IMR-90 (cell line): ENCODE data around the gene NBEAL1. TPM values are rescaled to one million over a fixed set of nuclear protein-coding genes. Genes with fewer than 3 reads are reported as not detected.

Experiments
- ATAC-seq: fragments of 200-7000 bp; cut with Tn5 transposase; 2 replicates; pipeline ENCODE4 v1.9.1; 2020; ENCODE audit warnings: low read depth, mild to moderate bottlenecking, moderate library complexity
- BruUV-seq: library from RNA; stranded (reverse); fragments of 400-500 nt; replicated peaks from 2 replicates; lab custom pipeline; 2021; lab: Mats Ljungman, UMichigan
- CTCF ChIA-PET: fragments of 300-600 bp; formaldehyde crosslinking; extraction: SDS; loops from one replicate; lab custom pipeline; 2021; ENCODE audit warnings: antibody characterized with exemption; lab: Yijun Ruan, JAX
- POLR2A ChIA-PET: fragments of 300-600 bp; sonication (Branson Sonifier 250); formaldehyde crosslinking; loops from one replicate; lab custom pipeline; 2022; ENCODE audit warnings: antibody characterized with exemption; ENCODE audit not compliant: unreplicated experiment; lab: Charles Lee
- DNase-seq: peaks from one replicate; pipeline ENCODE4 v3.0.0; 2013
- H2AFZ ChIP-seq: replicated peaks from 2 replicates; pipeline ENCODE3; 2013; ENCODE audit warnings: low read length, mild to moderate bottlenecking; ENCODE audit not compliant: poor library complexity
- H2AK5ac ChIP-seq: 2 replicates; pipeline ENCODE4 v1.6.1; 2013; ENCODE audit warnings: low read depth, low read length, inconsistent platforms
- H2AK9ac ChIP-seq: replicated peaks from 2 replicates; pipeline ENCODE3; 2013; ENCODE audit warnings: mild to moderate bottlenecking, low read depth, low read length, moderate library complexity; ENCODE audit not compliant: poor library complexity
- H2BK120ac ChIP-seq: 2 replicates; pipeline ENCODE4 v1.6.1; 2013; ENCODE audit warnings: low read depth, low read length, inconsistent platforms
- H2BK15ac ChIP-seq: 3 replicates; pipeline ENCODE4 v1.6.1; 2013; ENCODE audit warnings: low read depth, low read length, inconsistent platforms
- H2BK20ac ChIP-seq: 2 replicates; pipeline ENCODE4 v1.6.1; 2013; ENCODE audit warnings: low read depth, mild to moderate bottlenecking, inconsistent platforms, low read length, moderate library complexity
- H2BK5ac ChIP-seq: 2 replicates; pipeline ENCODE4 v1.6.1; 2013; ENCODE audit warnings: mild to moderate bottlenecking, low read depth, low read length, inconsistent platforms; ENCODE audit not compliant: poor library complexity, severe bottlenecking
- H3K14ac ChIP-seq: replicated peaks from 2 replicates; pipeline ENCODE4 v1.6.1; 2013; ENCODE audit warnings: low read depth, low read length, inconsistent platforms
- H3K18ac ChIP-seq: 2 replicates; pipeline ENCODE4 v1.6.1; 2013; ENCODE audit warnings: low read depth, low read length, control low read depth
- H3K23ac ChIP-seq: 2 replicates; pipeline ENCODE4 v1.6.1; 2013; ENCODE audit warnings: low read depth, low read length, inconsistent platforms
- H3K27ac ChIP-seq: 2 replicates; pipeline ENCODE4 v1.5.1; 2013; ENCODE audit warnings: mild to moderate bottlenecking, control low read depth, low read length; ENCODE audit not compliant: insufficient read depth
- H3K27me3 ChIP-seq: 2 replicates; pipeline ENCODE4 v1.6.1; 2013; ENCODE audit warnings: low read length; ENCODE audit not compliant: control insufficient read depth, insufficient read depth
- H3K36me3 ChIP-seq: 2 replicates; pipeline ENCODE4 v1.6.1; 2013; ENCODE audit warnings: low read length, mixed read lengths; ENCODE audit not compliant: control insufficient read depth, insufficient read depth
- H3K4ac ChIP-seq: 2 replicates; pipeline ENCODE4 v1.6.1; 2013; ENCODE audit warnings: low read depth, low read length, inconsistent platforms
- H3K4me1 ChIP-seq: 2 replicates; pipeline ENCODE4 v1.6.1; 2013; ENCODE audit warnings: low read length, mixed read lengths; ENCODE audit not compliant: control insufficient read depth, insufficient read depth
- H3K4me2 ChIP-seq: 2 replicates; pipeline ENCODE4 v1.6.1; 2013; ENCODE audit warnings: low read depth, mild to moderate bottlenecking, control low read depth, low read length, moderate library complexity
- H3K4me3 ChIP-seq: 2 replicates; pipeline ENCODE4 v1.5.1; 2013; ENCODE audit warnings: low read depth, mild to moderate bottlenecking, control low read depth, low read length, moderate library complexity; ENCODE audit not compliant: insufficient read depth
- H3K56ac ChIP-seq: 2 replicates; pipeline ENCODE4 v1.6.1; 2013; ENCODE audit warnings: low read length, inconsistent platforms; ENCODE audit not compliant: insufficient read depth; ENCODE audit errors: extremely low read depth
- H3K79me1 ChIP-seq, 2 experiments: 2 replicates each; pipeline ENCODE4 v1.6.1; 2013; ENCODE audit warnings: low read length in 2 of 2, inconsistent platforms in 1 of 2, low read depth in 1 of 2
- H3K9ac ChIP-seq: 2 replicates; pipeline ENCODE4 v1.6.1; 2013; ENCODE audit warnings: low read depth, low read length, control low read depth
- H3K9me1 ChIP-seq: 2 replicates; pipeline ENCODE4 v1.6.1; 2013; ENCODE audit warnings: low read length, inconsistent platforms; ENCODE audit not compliant: insufficient read depth
- H3K9me3 ChIP-seq: 2 replicates; pipeline ENCODE4 v1.6.1; 2013; ENCODE audit warnings: low read length; ENCODE audit not compliant: control insufficient read depth, insufficient read depth
- H4K20me1 ChIP-seq: 2 replicates; pipeline ENCODE4 v1.6.1; 2013; ENCODE audit warnings: low read length, inconsistent platforms; ENCODE audit not compliant: insufficient read depth
- H4K5ac ChIP-seq: 2 replicates; pipeline ENCODE4 v1.6.1; 2013; ENCODE audit warnings: mild to moderate bottlenecking, low read depth, low read length, control low read depth
- H4K8ac ChIP-seq, 2 experiments: 2 replicates each; pipeline ENCODE4 v1.6.1; 2013; ENCODE audit warnings: low read depth in 2 of 2, low read length in 2 of 2, control low read depth in 1 of 2, inconsistent platforms in 1 of 2
- H4K91ac ChIP-seq: 2 replicates; pipeline ENCODE4 v1.6.1; 2013; ENCODE audit warnings: low read depth, low read length, inconsistent platforms; ENCODE audit not compliant: insufficient read depth
- BHLHE40 ChIP-seq: fragments of 150-350 bp; IDR thresholded peaks from 2 replicates; pipeline ENCODE4 v1.6.1; 2016; ENCODE audit warnings: mild to moderate bottlenecking, low read depth, low read length
- CHD1 ChIP-seq: IDR thresholded peaks from 2 replicates; pipeline ENCODE4 v1.6.1; 2012; ENCODE audit warnings: low read depth, low read length, improper control_type of control experiment
- MAZ ChIP-seq: IDR thresholded peaks from 2 replicates; pipeline ENCODE4 v1.6.1; 2012; ENCODE audit warnings: low read depth, mild to moderate bottlenecking, low read length, improper control_type of control experiment, moderate library complexity, borderline replicate concordance
- MXI1 ChIP-seq: IDR thresholded peaks from 2 replicates; pipeline ENCODE4 v1.6.1; 2012; ENCODE audit warnings: low read depth, mild to moderate bottlenecking, low read length, moderate library complexity, borderline replicate concordance
- NFE2L2 ChIP-seq: fragments of 150-350 bp; IDR thresholded peaks from 2 replicates; pipeline ENCODE4 v1.6.1; 2016; ENCODE audit warnings: low read depth, mild to moderate bottlenecking, low read length
- SMC3 ChIP-seq: fragments of 150-350 bp; IDR thresholded peaks from 2 replicates; pipeline ENCODE4 v1.6.1; 2016; ENCODE audit warnings: low read depth, mild to moderate bottlenecking, antibody characterized with exemption, low read length, moderate library complexity
- WGBS, 2 experiments: methylation state at CpG; one replicate each; pipeline versions ENCODE4 v1.1.5 to v1.1.7; 2013; ENCODE audit warnings: missing lambda C conversion rate in 2 of 2; ENCODE audit not compliant: insufficient read length in 1 of 2; ENCODE audit errors: extremely low coverage in 2 of 2; 5-methylcytosine and 5-hydroxymethylcytosine counted together
- dilution Hi-C: fragments of 300-500 bp; cut with HindIII; formaldehyde crosslinking; loops from one replicate; pipeline ENCODE4 v1.14.3; 2018; ENCODE audit warnings: low sequenced_read_pairs; ENCODE audit not compliant: unreplicated experiment
- in situ Hi-C: fragments of 300-500 bp; cut with MboI; formaldehyde crosslinking; loops from 3 replicates; pipeline ENCODE4 v1.14.3; 2019; ENCODE audit warnings: low sequenced_read_pairs, inconsistent platforms, mixed read lengths
- intact Hi-C: fragments of 100-400 bp; cut with micrococcal nuclease; formaldehyde crosslinking; loops from 2 replicates; pipeline ENCODE4 v1.10.0; 2022
- polyA plus RNA-seq, 3 experiments: library from polyadenylated mRNA; depleted of rRNA; stranded (reverse); fragments of >200 nt; gene quantifications; 2 replicates each; pipeline ENCODE4 v1.2.3, GENCODE V29; 2012; ENCODE audit warnings: low replicate concordance in 1 of 3
- total RNA-seq: library from RNA; depleted of rRNA; stranded (reverse); fragments of >200 nt; gene quantifications from 2 replicates; pipeline ENCODE4 v1.2.3, GENCODE V29; 2012
- TF ChIP-seq, protein P1 (sequence below): conservative IDR thresholded peaks from 2 replicates; pipeline ENCODE4 v1.5.1; 2012; ENCODE audit warnings: mild to moderate bottlenecking, low read depth, low read length, improper control_type of control experiment

NBEAL1 gene
- total and polyA plus RNA-seq, 2 of the 4 experiments (the other 2 are of a cell fraction): 6.4 to 38.0 TPM

DNA sequence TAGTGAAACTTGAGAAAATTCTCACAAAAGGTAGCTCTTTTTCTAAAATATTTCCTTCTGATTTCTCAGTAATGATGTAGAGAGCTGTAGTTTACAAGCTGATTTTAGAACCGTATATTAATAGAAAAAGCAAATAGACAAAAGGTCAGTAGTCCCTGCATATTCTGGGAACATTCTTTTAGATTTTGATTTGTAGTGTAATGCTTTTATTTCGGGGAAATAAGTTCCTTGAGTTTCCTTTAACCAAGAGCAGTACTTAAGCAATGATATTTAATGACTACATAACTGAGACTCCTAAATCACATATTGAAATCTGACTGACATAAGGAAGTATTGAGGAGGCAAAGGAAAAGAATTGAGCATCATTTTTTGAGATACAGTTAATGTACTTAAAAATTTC is 22.4 kb downstream of the NBEAL1 start:
- H3K9ac ChIP-seq: no peak overlapping the region
- H2BK5ac ChIP-seq: no peak overlapping the region
- no peaks in the 10 kb centered on the region; the same call in none of the 2 replicates for H4K20me1 ChIP-seq
- dilution Hi-C loops: no loop called here
- H3K36me3 ChIP-seq: peaks cover 4% of the 10 kb centered on the region
- TF ChIP-seq, protein P1, sequence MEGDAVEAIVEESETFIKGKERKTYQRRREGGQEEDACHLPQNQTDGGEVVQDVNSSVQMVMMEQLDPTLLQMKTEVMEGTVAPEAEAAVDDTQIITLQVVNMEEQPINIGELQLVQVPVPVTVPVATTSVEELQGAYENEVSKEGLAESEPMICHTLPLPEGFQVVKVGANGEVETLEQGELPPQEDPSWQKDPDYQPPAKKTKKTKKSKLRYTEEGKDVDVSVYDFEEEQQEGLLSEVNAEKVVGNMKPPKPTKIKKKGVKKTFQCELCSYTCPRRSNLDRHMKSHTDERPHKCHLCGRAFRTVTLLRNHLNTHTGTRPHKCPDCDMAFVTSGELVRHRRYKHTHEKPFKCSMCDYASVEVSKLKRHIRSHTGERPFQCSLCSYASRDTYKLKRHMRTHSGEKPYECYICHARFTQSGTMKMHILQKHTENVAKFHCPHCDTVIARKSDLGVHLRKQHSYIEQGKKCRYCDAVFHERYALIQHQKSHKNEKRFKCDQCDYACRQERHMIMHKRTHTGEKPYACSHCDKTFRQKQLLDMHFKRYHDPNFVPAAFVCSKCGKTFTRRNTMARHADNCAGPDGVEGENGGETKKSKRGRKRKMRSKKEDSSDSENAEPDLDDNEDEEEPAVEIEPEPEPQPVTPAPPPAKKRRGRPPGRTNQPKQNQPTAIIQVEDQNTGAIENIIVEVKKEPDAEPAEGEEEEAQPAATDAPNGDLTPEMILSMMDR: no peak
- TF ChIP-seq NFE2L2: no peak
- TF ChIP-seq MAZ: no peak
- TF ChIP-seq BHLHE40: no peak
- TF ChIP-seq MXI1: no peak
- TF ChIP-seq CHD1: no peak
- no peak for TF ChIP-seq SMC3
- H3K9me1 ChIP-seq: no peaks in the 10 kb centered on the region
- DNase-seq (no peak), ATAC-seq (no peak)
- no peak overlapping the region for H2BK120ac ChIP-seq
- H2AFZ ChIP-seq: no peak overlapping the region
- no CpG with 5 or more reads among the region's 2 CpGs for WGBS, 2 experiments
- no peak overlapping the region for H3K4me3 ChIP-seq
- no peak overlapping the region for H3K4me2 ChIP-seq
- intact Hi-C loops: loop anchor here (10.0 kb wide), 1 partner anchor 462 kb away; no protein-coding TSS in a partner anchor
- no peak overlapping the region for H2BK20ac ChIP-seq
- no peak overlapping the region for H3K14ac ChIP-seq
- H3K23ac ChIP-seq: no peak overlapping the region
- no peak overlapping the region for H3K27ac ChIP-seq
- in situ Hi-C loops: no loop called here
- peaks cover 26 to 43% of the 10 kb centered on the region in 2 experiments for H3K79me1 ChIP-seq
- no peak overlapping the region for H3K4ac ChIP-seq
- no peak overlapping the region for H2AK9ac ChIP-seq
- H4K91ac ChIP-seq: no peak overlapping the region
- no peak overlapping the region for H2BK15ac ChIP-seq
- BruUV-seq: no TSS peak
- CTCF ChIA-PET: no interaction called here
- H3K56ac ChIP-seq: no peak overlapping the region
- no peak overlapping the region for H4K5ac ChIP-seq
- no peaks in the 10 kb centered on the region for H3K9me3 ChIP-seq
- no peak overlapping the region for H3K18ac ChIP-seq
- H3K4me1 ChIP-seq: no peaks in the 10 kb centered on the region
- no peaks in the 10 kb centered on the region for H3K27me3 ChIP-seq
- H4K8ac ChIP-seq: no peak overlapping the region
- no peak overlapping the region for H2AK5ac ChIP-seq
- POLR2A ChIA-PET: no interaction called here
